K562 (cell line): ENCODE measurements around the gene TLCD1. TPM values are rescaled to one million over a fixed set of nuclear protein-coding genes. Genes with fewer than 3 reads are reported as not detected.
A peak's percentile ranks its signal among the peaks of the same experiment; 100 is the strongest.

Experiments used
- ATAC-seq: fragments of 200-7000 bp; cut with Tn5 transposase; 3 replicates; pipeline ENCODE4 v1.9.1; 2020; ENCODE audit warnings: moderate library complexity
- BruUV-seq: library from RNA; stranded (reverse); fragments of 400-500 nt; replicated peaks from 2 replicates; lab custom pipeline; 2021; lab: Mats Ljungman, UMichigan
- CTCF ChIA-PET: fragments of 300-600 bp; formaldehyde crosslinking; extraction: SDS; loops from one replicate; lab custom pipeline; 2021; ENCODE audit warnings: low intra/inter-chr PET ratio; lab: Yijun Ruan, JAX
- POLR2A ChIA-PET: fragments of 300-600, 350-650 bp; sonication (Branson Sonifier 250); formaldehyde crosslinking; extraction: SDS; loops from one replicate; lab custom pipeline; 2021; ENCODE audit warnings: antibody characterized with exemption, inconsistent platforms; lab: Yijun Ruan, JAX
- DNase-seq, 4 experiments: peaks; one replicate each; pipeline versions ENCODE4 v3.0.0 to v3.0.0-alpha.2; 2011 to 2018; ENCODE audit warnings: low spot score in 3 of 4, mixed read lengths in 3 of 4; ENCODE audit errors: extremely low read depth in 1 of 4
- FAIRE-seq: peaks from 2 replicates; lab custom pipeline; 2011; peaks lifted over from hg19 to GRCh38; lab: Jason Lieb, UNC
- H2AFZ ChIP-seq: 2 replicates; pipeline ENCODE4 v1.6.0; 2011; ENCODE audit warnings: low read depth, low read length, control low read depth, inconsistent platforms
- H3K27ac ChIP-seq: fragments of 200-600 bp; 3 replicates; pipeline ENCODE4 v1.8.0; 2011; ENCODE audit warnings: low read depth, mild to moderate bottlenecking, control low read depth, inconsistent platforms, low read length, moderate library complexity, mixed read lengths; ENCODE audit errors: extremely low read depth
- H3K27me3 ChIP-seq, 2 experiments: fragments of 300-600 bp in 1 of 2; 2 replicates in 1 of 2; 3 replicates in 1 of 2; pipeline versions ENCODE4 v1.6.0 to v1.8.0; 2011; ENCODE audit warnings: inconsistent platforms in 2 of 2, low read length in 2 of 2, mild to moderate bottlenecking in 1 of 2, mixed read lengths in 1 of 2, moderate library complexity in 1 of 2; ENCODE audit not compliant: control insufficient read depth in 2 of 2, insufficient read depth in 2 of 2
- H3K36me3 ChIP-seq: fragments of 300-600 bp; 3 replicates; pipeline ENCODE4 v1.8.0; 2011; ENCODE audit warnings: mild to moderate bottlenecking, low read length, inconsistent platforms; ENCODE audit not compliant: control insufficient read depth, insufficient read depth
- H3K4me1 ChIP-seq, 2 experiments: fragments of 200-600 bp in 1 of 2; replicated peaks in 1 of 2; 2 replicates in 1 of 2; 3 replicates in 1 of 2; pipeline versions ENCODE4 v1.5.1 to v1.8.0; 2011; ENCODE audit warnings: inconsistent platforms in 2 of 2, low read length in 2 of 2, mild to moderate bottlenecking in 1 of 2, mixed read lengths in 1 of 2, moderate library complexity in 1 of 2; ENCODE audit not compliant: control insufficient read depth in 2 of 2, insufficient read depth in 2 of 2
- H3K4me2 ChIP-seq: 2 replicates; pipeline ENCODE4 v1.6.1; 2011; ENCODE audit warnings: low read length, control low read depth, inconsistent platforms, mixed read lengths; ENCODE audit not compliant: insufficient read depth
- H3K4me3 ChIP-seq: fragments of 200-600 bp; sonication (generic), shearing (Covaris generic); 2 replicates; pipeline ENCODE4 v1.5.1; 2016; ENCODE audit warnings: control low read depth, inconsistent platforms
- H3K79me2 ChIP-seq: fragments of 200-600 bp; 3 replicates; pipeline ENCODE4 v1.8.0; 2011; ENCODE audit warnings: low read length, inconsistent platforms; ENCODE audit not compliant: control insufficient read depth, insufficient read depth
- H3K9ac ChIP-seq, 2 experiments: 2 replicates each; pipeline versions ENCODE4 v1.6.0 to v1.6.1; 2011; ENCODE audit warnings: low read depth in 2 of 2, low read length in 2 of 2, control low read depth in 1 of 2, inconsistent platforms in 1 of 2, mild to moderate bottlenecking in 1 of 2, mixed read lengths in 1 of 2; ENCODE audit not compliant: insufficient read depth in 1 of 2
- H3K9me1 ChIP-seq: one replicate; pipeline ENCODE4 v1.6.0; 2011; ENCODE audit warnings: inconsistent platforms, mild to moderate bottlenecking, low read length, moderate library complexity; ENCODE audit not compliant: control insufficient read depth, insufficient read depth
- H3K9me3 ChIP-seq: replicated peaks from 2 replicates; pipeline ENCODE4 v1.5.1; 2011; ENCODE audit warnings: low read depth, low read length, inconsistent platforms; ENCODE audit not compliant: control insufficient read depth, insufficient read depth
- H4K20me1 ChIP-seq: replicated peaks from 2 replicates; pipeline ENCODE4 v1.6.1; 2011; ENCODE audit warnings: low read length, inconsistent platforms, mixed read lengths; ENCODE audit not compliant: control insufficient read depth, insufficient read depth
- C11orf30 ChIP-seq: fragments of 450-650 bp; IDR thresholded peaks from 2 replicates; pipeline ENCODE4 v1.6.1; 2016; ENCODE audit warnings: low read depth, mild to moderate bottlenecking
- DNMT1 ChIP-seq: fragments of 450-650 bp; IDR thresholded peaks from 2 replicates; pipeline ENCODE4 v1.6.1; 2016; ENCODE audit warnings: antibody characterized with exemption, mild to moderate bottlenecking
- GMEB1 ChIP-seq: fragments of 250-450 bp; sonication (Bioruptor Pico); IDR thresholded peaks from 2 replicates; pipeline ENCODE4 v1.4.0; 2020; ENCODE audit warnings: mild to moderate bottlenecking
- MAFF ChIP-seq: IDR thresholded peaks from 2 replicates; pipeline ENCODE4 v1.6.1; 2012; ENCODE audit warnings: low read length, improper control_type of control experiment
- MAFG ChIP-seq: fragments of 450-650 bp; conservative IDR thresholded peaks from 2 replicates; pipeline ENCODE4 v1.6.1; 2016; ENCODE audit warnings: missing genetic modification characterization, missing compliant biosample characterization
- MAFK ChIP-seq: IDR thresholded peaks from 2 replicates; pipeline ENCODE4 v1.6.1; 2011; ENCODE audit warnings: low read length, improper control_type of control experiment
- POLR2G ChIP-seq: fragments of 200-400 bp; formaldehyde crosslinking; IDR thresholded peaks from 2 replicates; pipeline ENCODE4 v1.6.1; 2017; ENCODE audit warnings: low read depth, mild to moderate bottlenecking, antibody characterized with exemption, low read length, moderate library complexity
- STAT6 ChIP-seq: sonication (generic); formaldehyde crosslinking; IDR thresholded peaks from 2 replicates; pipeline ENCODE4 v1.8.1; 2023; ENCODE audit warnings: mild to moderate bottlenecking, missing genetic modification reagents
- ZBTB2 ChIP-seq: fragments of 450-650 bp; IDR thresholded peaks from 2 replicates; pipeline ENCODE4 v1.6.1; 2016; ENCODE audit warnings: antibody characterized with exemption
- ZNF124 ChIP-seq: sonication (generic); formaldehyde crosslinking; IDR thresholded peaks from 2 replicates; pipeline ENCODE4 v1.8.1; 2022; ENCODE audit warnings: missing genetic modification reagents
- ZNF143 ChIP-seq: sonication (generic); formaldehyde crosslinking; IDR thresholded peaks from 2 replicates; pipeline ENCODE4 v1.9.0; 2022; ENCODE audit warnings: mild to moderate bottlenecking, missing genetic modification reagents
- ZNF174 ChIP-seq: fragments of 250-450 bp; sonication (Bioruptor Pico); IDR thresholded peaks from 2 replicates; pipeline ENCODE4 v1.4.0; 2020; ENCODE audit warnings: mild to moderate bottlenecking
- ZNF316 ChIP-seq: fragments of 450-650 bp; IDR thresholded peaks from 2 replicates; pipeline ENCODE4 v1.6.1; 2016
- WGBS: fragments of 100-300 bp; shearing (Covaris generic); methylation state at CpG from one replicate; pipeline ENCODE4 v1.1.6; 2016; ENCODE audit warnings: low coverage, mixed read lengths; ENCODE audit not compliant: insufficient coverage; ENCODE audit errors: missing lambda C conversion rate; 5-methylcytosine and 5-hydroxymethylcytosine counted together
- in situ Hi-C: fragments of 300-500 bp; cut with MboI; formaldehyde crosslinking; loops from 4 replicates; pipeline ENCODE4 v1.15.0; 2018; ENCODE audit warnings: inconsistent platforms, mixed read lengths
- intact Hi-C: fragments of 100-400 bp; cut with micrococcal nuclease; formaldehyde crosslinking; loops from 2 replicates; pipeline ENCODE4 v1.14.2; 2022
- polyA plus RNA-seq, 8 experiments: library from polyadenylated mRNA; depleted of rRNA in 4 of 8; stranded (reverse) in 5 of 8; unstranded in 3 of 8; fragments of >200 nt; fragmentation: Nextera tagmentation in 2 of 8; fragmentation: Illumina TruSeq in 1 of 8; extraction: Ambion mirVana in 2 of 8; extraction: Trizol in 1 of 8; gene quantifications; 2 replicates each; pipeline versions ENCODE4 v1.2.1 to v1.2.3, GENCODE V29; 2011 to 2014; ENCODE audit warnings: inconsistent platforms in 1 of 8, missing spikeins in 1 of 8
- total RNA-seq, 7 experiments: library from RNA; depleted of rRNA in 6 of 7; stranded (reverse); fragments of >200 nt in 6 of 7; fragmentation: Illumina TruSeq in 2 of 7; extraction: Trizol in 2 of 7; gene quantifications; 2 replicates each; pipeline versions ENCODE4 v1.2.1 to v1.2.3, GENCODE V29; 2011 to 2021; ENCODE audit warnings: low replicate concordance in 1 of 7

Gene TLCD1
- total and polyA plus RNA-seq, 9 of the 15 experiments (the other 6 are each of a cell fraction or from before 2014, with no cell fraction given) = 6.8 to 37.7 (median 21.7) TPM

GRCh38 chr17:28745786-28746411 is 19.9 kb upstream of the TLCD1 start:
- no peak overlapping the region for H2AFZ ChIP-seq
- peaks cover 60% of the 10 kb centered on the region for H3K79me2 ChIP-seq
- in situ Hi-C loops = no loop called here
- H3K36me3 ChIP-seq = peaks cover 60% of the 10 kb centered on the region
- TF ChIP-seq ZNF124 (CRISPR knock-in tag) (no peak), MAFF (peak; percentile 66), ZNF174 (CRISPR knock-in tag) (no peak), MAFG (tag) (peak; percentile 80), GMEB1 (CRISPR knock-in tag) (no peak), POLR2G (peak; percentile 18; the same call in 1 of the 2 replicates), C11orf30 (peak; percentile 89), DNMT1 (no peak), STAT6 (CRISPR knock-in tag) (no peak), MAFK (peak; percentile 70), ZBTB2 (no peak), ZNF316 (peak; percentile 94), ZNF143 (CRISPR knock-in tag) (0 out of 2 replicates have a peak, but pooled peaks have one; percentile 12)
- peak overlapping the region; percentile 96 for H3K27ac ChIP-seq
- ChIA-PET CTCF (interaction anchor here (1.9 kb wide), 1 partner anchor 19 kb away, joined by 14 read pairs; the partner anchor contains the start of genes NEK8 and TLCD1), POLR2A (interaction anchor here (0.7 to 17.4 kb wide), 8 partner anchors 10 to 206 kb away, joined by 3 to 367 read pairs (median 4); partner anchors contain the start of genes NEK8, RPL23A and TLCD1)
- peak overlapping the region; percentile 94 for H3K4me2 ChIP-seq
- H3K27me3 ChIP-seq = no peaks in the 10 kb centered on the region
- BruUV-seq = no TSS peak
- intact Hi-C loops = no loop called here
- DNase-seq (no peak), FAIRE-seq (no peak), ATAC-seq (no peak)
- H3K4me1 ChIP-seq = peaks cover 39 to 78% of the 10 kb centered on the region in 2 experiments
- peak overlapping the region; percentile 93 to 99; a peak in 3 of 4 replicates for H3K9ac ChIP-seq
- no peaks in the 10 kb centered on the region for H3K9me1 ChIP-seq
- H3K4me3 ChIP-seq = peak overlapping the region; percentile 87
- H4K20me1 ChIP-seq = peaks cover 27% of the 10 kb centered on the region
- WGBS = 67% methylated on average over 4 of the region's 4 CpGs
- H3K9me3 ChIP-seq = no peaks in the 10 kb centered on the region
